SK-N-MC (cell line): ENCODE data around the gene GHRH.

Experiments
- EZH2 ChIP-seq: fragments of 200-600 bp; sonication (generic); IDR thresholded peaks from one replicate; pipeline ENCODE4 v1.6.1; 2017; ENCODE audit warnings: antibody characterized with exemption
- FOXP2 ChIP-seq: optimal IDR thresholded peaks from 2 replicates; pipeline ENCODE3; 2011; ENCODE audit warnings: mild to moderate bottlenecking, moderate library complexity; ENCODE audit not compliant: insufficient read depth; ENCODE audit errors: extremely low read length, control extremely low read depth
- POLR2AphosphoS5 ChIP-seq: IDR thresholded peaks from 2 replicates; pipeline ENCODE4 v1.6.1; 2012; ENCODE audit warnings: mild to moderate bottlenecking, low read depth, low read length, borderline replicate concordance

DNA sequence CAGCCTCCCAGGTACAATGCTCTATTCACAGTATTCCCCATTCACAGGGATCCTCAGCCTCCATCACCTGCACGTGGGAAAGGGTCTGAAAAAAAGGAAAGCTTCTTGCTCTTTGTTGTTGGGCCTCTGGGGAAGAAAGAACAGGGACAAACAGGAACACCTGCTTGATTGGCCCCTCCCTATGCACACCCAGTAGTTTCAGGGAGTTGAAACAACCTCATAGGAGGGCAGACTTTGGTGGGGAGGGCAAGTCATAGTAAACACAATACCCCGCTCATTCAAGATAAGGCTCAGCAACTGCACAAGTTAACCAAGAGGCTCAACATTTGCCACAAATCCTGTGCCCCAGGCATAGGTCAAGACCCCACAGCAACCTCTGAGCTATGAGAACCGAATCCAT lies 1.7 kb downstream of the GHRH start:
- TF ChIP-seq POLR2AphosphoS5 (no peak), EZH2 (no peak), FOXP2 (no peak)
